H1 (cell line): ENCODE data around the gene ARHGAP27.

Experiments used
- CTCF ChIP-seq, 3 experiments: IDR thresholded peaks; 1 replicate in 2 of 3; 2 replicates in 1 of 3; pipeline versions ENCODE4 v1.5.1 to v1.6.1; 2011; ENCODE audit warnings: low read length in 3 of 3, mild to moderate bottlenecking in 3 of 3, inconsistent platforms in 2 of 3, low read depth in 1 of 3, moderate library complexity in 1 of 3; ENCODE audit not compliant: insufficient read depth in 1 of 3; ENCODE audit errors: control extremely low read depth in 1 of 3
- POLR2A ChIP-seq, 2 experiments: IDR thresholded peaks; 1 replicate in 1 of 2; 2 replicates in 1 of 2; pipeline ENCODE4 v1.6.1; 2011; ENCODE audit warnings: low read depth in 2 of 2, low read length in 2 of 2, mild to moderate bottlenecking in 2 of 2; ENCODE audit errors: control extremely low read depth in 1 of 2

- TF ChIP-seq POLR2A (IDR thresholded peaks at IDR 0.05; ENCODE audit: control extremely low read depth in 1 of 2, low read depth in 2 of 2, low read length in 2 of 2) (peak in 1 of 2 experiments; percentile 58; a peak in 2 of 3 replicates), CTCF (IDR thresholded peaks at IDR 0.05; ENCODE audit: control extremely low read depth in 1 of 3, insufficient read depth in 1 of 3, low read depth in 1 of 3, low read length in 3 of 3) (no peak)
Measured at GRCh38 chr17:45405250-45406086, 27.2 kb downstream of the ARHGAP27 start.
